Measurements from ENCODE around the gene MSI2. TPM values are rescaled to one million over a fixed set of nuclear protein-coding genes. Genes with fewer than 3 reads are reported as not detected.

The MSI2 gene
- total RNA-seq, 4 donors from 2014 or later: 60.7 to 101 (median 70.9) TPM

DNA sequence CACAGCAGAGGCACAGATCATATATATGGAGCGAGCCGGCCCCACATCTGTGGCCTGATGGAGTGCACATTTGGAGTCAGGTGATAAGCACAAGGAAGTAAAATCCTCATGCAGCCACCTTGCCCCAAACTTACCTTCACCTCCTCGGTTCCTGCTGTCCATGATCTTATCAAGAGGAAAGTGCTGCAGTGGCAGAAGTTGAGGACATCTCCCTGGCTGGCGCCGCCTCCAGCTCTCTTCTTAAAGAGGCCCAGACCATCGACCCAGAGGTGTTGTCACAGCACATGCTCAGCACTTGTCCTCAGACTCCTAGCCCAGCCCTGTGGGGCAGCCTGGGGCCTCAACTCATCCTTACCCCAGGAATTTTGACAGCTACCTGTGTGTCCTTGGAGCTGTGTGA lies 276.2 kb downstream of the MSI2 start:
- no peak overlapping the region for H3K4me3 ChIP-seq (replicated peaks in 1 of 3)
- H3K36me3 ChIP-seq: no peaks in the 10 kb centered on the region
- peak in 1 of 2 donors; percentile 20 for DNase-seq
- H3K27me3 ChIP-seq: no peaks in the 10 kb centered on the region
- H3K27ac ChIP-seq: peak overlapping the region in 1 of 3 donors; percentile 24
- H3K9me3 ChIP-seq: no peaks in the 10 kb centered on the region
- 81% methylated on average over 6 of the region's 6 CpGs for WGBS, 2 donors
- intact Hi-C loops (cut with DNase I): no loop called here
- H3K4me1 ChIP-seq: peaks cover 5 to 45% of the 10 kb centered on the region in 2 donors
- TF ChIP-seq, protein P1, sequence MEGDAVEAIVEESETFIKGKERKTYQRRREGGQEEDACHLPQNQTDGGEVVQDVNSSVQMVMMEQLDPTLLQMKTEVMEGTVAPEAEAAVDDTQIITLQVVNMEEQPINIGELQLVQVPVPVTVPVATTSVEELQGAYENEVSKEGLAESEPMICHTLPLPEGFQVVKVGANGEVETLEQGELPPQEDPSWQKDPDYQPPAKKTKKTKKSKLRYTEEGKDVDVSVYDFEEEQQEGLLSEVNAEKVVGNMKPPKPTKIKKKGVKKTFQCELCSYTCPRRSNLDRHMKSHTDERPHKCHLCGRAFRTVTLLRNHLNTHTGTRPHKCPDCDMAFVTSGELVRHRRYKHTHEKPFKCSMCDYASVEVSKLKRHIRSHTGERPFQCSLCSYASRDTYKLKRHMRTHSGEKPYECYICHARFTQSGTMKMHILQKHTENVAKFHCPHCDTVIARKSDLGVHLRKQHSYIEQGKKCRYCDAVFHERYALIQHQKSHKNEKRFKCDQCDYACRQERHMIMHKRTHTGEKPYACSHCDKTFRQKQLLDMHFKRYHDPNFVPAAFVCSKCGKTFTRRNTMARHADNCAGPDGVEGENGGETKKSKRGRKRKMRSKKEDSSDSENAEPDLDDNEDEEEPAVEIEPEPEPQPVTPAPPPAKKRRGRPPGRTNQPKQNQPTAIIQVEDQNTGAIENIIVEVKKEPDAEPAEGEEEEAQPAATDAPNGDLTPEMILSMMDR (IDR thresholded peaks at IDR 0.05): no peak
- TF ChIP-seq POLR2A (IDR thresholded peaks at IDR 0.05): no peak

DNA sequence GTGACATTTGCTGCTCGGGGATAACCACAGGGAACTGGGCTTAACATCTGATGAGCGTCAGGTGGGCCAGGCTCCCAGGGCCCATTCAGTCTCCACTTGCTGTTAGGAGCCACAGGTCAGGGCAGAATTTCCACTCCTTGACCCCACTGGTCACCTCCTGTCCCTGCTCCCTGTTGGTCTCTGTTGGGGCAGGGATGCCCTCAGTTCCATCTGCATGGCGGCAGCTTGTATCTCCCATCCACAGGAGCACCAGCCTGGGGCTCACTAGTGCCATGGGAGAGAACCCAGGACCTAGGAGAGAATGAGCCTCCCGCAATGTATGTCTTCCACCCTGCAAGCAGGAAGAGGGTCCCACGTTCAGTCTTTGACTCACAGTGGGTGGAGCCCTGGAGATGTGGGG lies 276.6 kb downstream of the MSI2 start:
- H3K4me1 ChIP-seq: peaks cover 5 to 44% of the 10 kb centered on the region in 2 donors
- no peaks in the 10 kb centered on the region for H3K36me3 ChIP-seq
- H3K4me3 ChIP-seq (replicated peaks in 1 of 3): no peak overlapping the region
- no peaks in the 10 kb centered on the region for H3K9me3 ChIP-seq
- H3K27me3 ChIP-seq: no peaks in the 10 kb centered on the region
- no peak for DNase-seq
- TF ChIP-seq, protein P1 (IDR thresholded peaks at IDR 0.05): no peak
- H3K27ac ChIP-seq: no peak overlapping the region
- intact Hi-C loops (cut with DNase I): no loop called here
- WGBS, 2 donors: 69 to 93% methylated on average over 5 of the region's 5 CpGs

DNA sequence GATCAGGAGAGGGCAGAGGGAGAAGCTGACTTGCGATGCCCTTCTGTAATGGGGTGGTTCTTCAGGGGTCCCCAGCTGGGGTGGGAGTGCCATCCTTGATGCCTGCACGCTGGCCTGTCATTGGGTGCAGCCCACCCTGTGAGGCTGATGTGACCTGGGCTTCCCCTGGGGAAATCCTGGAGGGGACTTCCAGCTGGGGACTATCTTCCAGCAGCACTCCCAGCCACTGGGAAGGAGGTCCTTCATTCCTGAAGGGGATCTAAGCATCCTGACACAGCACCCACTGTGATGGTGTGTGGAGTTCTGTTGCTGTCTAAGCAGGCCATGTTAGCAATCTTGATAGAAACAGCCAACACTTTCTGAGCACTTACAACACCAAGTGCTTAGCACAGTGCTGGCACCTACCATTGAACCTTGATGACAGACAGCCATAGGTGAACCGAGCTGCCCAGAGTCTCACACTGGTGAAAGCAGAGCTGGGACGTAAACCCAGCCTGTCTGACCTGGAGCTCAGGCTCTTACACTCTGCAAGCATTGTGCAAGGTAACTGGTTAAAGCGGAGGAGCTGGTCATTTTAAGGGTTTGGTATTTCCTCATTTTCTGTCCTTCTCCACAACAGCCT lies 277.5 kb downstream of the MSI2 start:
- Histone ChIP-seq H3K9me3 (no peaks in the 10 kb centered on the region), H3K27me3 (no peaks in the 10 kb centered on the region), H3K4me1 (peaks cover 5 to 41% of the 10 kb centered on the region in 2 donors), H3K4me3 (replicated peaks in 1 of 3) (no peak overlapping the region), H3K36me3 (no peaks in the 10 kb centered on the region), H3K27ac (no peak overlapping the region)
- DNase-seq: no peak
- intact Hi-C loops (cut with DNase I): no loop called here
- TF ChIP-seq, protein P1 (IDR thresholded peaks at IDR 0.05): no peak
- no peak for TF ChIP-seq POLR2A (IDR thresholded peaks at IDR 0.05)
- WGBS, 2 donors: 86 to 95% methylated on average over 5 of the region's 5 CpGs

DNA sequence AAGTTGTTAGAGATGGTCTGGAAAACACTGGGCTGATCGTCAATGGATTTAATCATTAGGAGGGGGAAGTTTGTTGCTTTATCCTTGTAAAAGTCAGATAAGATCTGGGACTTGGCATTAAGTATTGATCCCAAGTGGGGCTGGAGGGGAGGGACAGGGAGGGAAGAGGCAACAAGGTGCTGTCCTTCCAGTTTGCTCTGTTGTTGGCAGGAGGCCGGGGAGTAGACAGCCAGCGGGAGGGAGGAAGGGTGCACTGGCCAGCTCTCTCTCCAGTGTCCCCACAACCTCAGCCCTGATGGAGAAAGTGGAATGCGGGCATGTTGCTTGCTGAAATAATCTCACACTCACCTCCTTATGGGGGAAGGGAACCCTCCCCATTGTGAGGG lies 278.5 kb downstream of the MSI2 start:
- H3K9me3 ChIP-seq: no peaks in the 10 kb centered on the region
- peak in 1 of 2 donors; percentile 51 for DNase-seq
- no peaks in the 10 kb centered on the region for H3K36me3 ChIP-seq
- intact Hi-C loops (cut with DNase I): no loop called here
- H3K4me3 ChIP-seq (replicated peaks in 1 of 3): no peak overlapping the region
- H3K4me1 ChIP-seq: peaks cover 5 to 32% of the 10 kb centered on the region in 2 donors
- TF ChIP-seq, protein P1 (IDR thresholded peaks at IDR 0.05): no peak
- no peak for TF ChIP-seq POLR2A (IDR thresholded peaks at IDR 0.05)
- no peaks in the 10 kb centered on the region for H3K27me3 ChIP-seq
- no peak overlapping the region for H3K27ac ChIP-seq
- 79 to 85% methylated on average over 4 of the region's 4 CpGs for WGBS, 2 donors

DNA sequence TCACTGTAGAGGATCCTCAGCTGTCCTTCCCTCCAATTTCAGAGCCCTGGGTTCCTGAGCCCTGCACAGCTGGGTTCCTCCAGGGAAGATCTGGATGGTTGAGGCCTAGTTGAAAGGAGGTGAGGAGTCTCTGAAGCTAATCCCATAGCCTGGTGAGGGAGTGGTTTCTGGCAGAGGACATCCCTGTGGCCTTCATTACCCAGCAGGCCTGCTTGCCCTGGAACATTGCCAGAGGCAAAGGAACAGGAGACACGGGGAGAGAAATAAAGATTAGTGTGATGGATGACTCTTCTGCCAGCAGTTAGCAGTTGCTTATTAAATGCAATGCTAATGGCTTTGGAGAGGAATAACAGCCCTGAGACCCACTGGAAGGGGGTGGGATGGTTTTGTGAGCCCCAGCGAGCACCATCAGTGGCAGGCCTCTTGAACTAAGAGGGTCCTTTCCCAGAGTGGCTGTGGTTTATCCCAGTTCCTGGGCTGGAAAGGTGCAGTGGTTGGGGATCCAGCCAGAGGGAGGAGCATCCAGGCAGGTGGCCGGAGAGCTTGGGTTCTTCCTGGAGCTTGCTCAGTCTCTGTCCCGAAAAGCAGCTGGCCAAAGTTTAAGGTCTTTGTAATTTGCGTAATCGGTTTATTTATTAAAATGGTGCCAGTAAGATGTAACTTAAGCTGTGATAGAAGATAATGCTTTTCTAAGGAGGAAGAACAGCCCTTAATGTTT lies 279.1 kb downstream of the MSI2 start:
- H3K4me1 ChIP-seq: peaks cover 5 to 27% of the 10 kb centered on the region in 2 donors
- TF ChIP-seq, protein P1 (IDR thresholded peaks at IDR 0.05): no peak
- TF ChIP-seq POLR2A (IDR thresholded peaks at IDR 0.05): no peak
- no peaks in the 10 kb centered on the region for H3K36me3 ChIP-seq
- no peaks in the 10 kb centered on the region for H3K9me3 ChIP-seq
- peak; percentile 36 to 45 for DNase-seq
- no peaks in the 10 kb centered on the region for H3K27me3 ChIP-seq
- H3K27ac ChIP-seq: no peak overlapping the region
- H3K4me3 ChIP-seq (replicated peaks in 1 of 3): no peak overlapping the region
- 73 to 74% methylated on average over 6 of the region's 6 CpGs for WGBS, 2 donors
- intact Hi-C loops (cut with DNase I): no loop called here

All from thyroid gland (tissue), 4 donors.